Central memory CD8-positive, alpha-beta T cell (primary cell): ENCODE measurements around the gene SPECC1.
"Not testable (repeated sequence)": the region's sequence is repeated elsewhere in the genome, so short reads cannot be mapped to it uniquely, and the experiment has no call there.

Experiments used
- ATAC-seq: fragments of 150-1000 bp; cut with Tn5 transposase; replicated peaks from 2 replicates; pipeline ENCODE4 v1.10.0; 2022; ENCODE audit warnings: mild to moderate bottlenecking, moderate FRiP score, moderate number of reproducible peaks; ENCODE audit not compliant: poor library complexity, severe bottlenecking; ENCODE audit errors: extremely low read depth
- DNase-seq, 2 donors: peaks; one replicate each; pipeline ENCODE4 v3.0.0; 2021; ENCODE audit warnings: low spot score in 2 of 2
- H3K27ac Mint-ChIP-seq: one replicate; pipeline ENCODE4 v1.8.0; 2022; ENCODE audit warnings: low read depth, mild to moderate bottlenecking, moderate library complexity, mixed read lengths
- H3K27me3 Mint-ChIP-seq: one replicate; pipeline ENCODE4 v1.8.0; 2022; ENCODE audit warnings: mixed read lengths
- H3K36me3 Mint-ChIP-seq: one replicate; pipeline ENCODE4 v1.8.0; 2022; ENCODE audit warnings: mild to moderate bottlenecking, moderate library complexity, mixed read lengths; ENCODE audit not compliant: insufficient read depth
- H3K4me1 Mint-ChIP-seq: one replicate; pipeline ENCODE4 v1.8.0; 2022; ENCODE audit warnings: mixed read lengths
- H3K4me3 Mint-ChIP-seq: one replicate; pipeline ENCODE4 v1.8.0; 2022; ENCODE audit warnings: mild to moderate bottlenecking, moderate library complexity, mixed read lengths
- H3K9me3 Mint-ChIP-seq: one replicate; pipeline ENCODE4 v1.8.0; 2022; ENCODE audit warnings: mixed read lengths

SPECC1 gene

DNA sequence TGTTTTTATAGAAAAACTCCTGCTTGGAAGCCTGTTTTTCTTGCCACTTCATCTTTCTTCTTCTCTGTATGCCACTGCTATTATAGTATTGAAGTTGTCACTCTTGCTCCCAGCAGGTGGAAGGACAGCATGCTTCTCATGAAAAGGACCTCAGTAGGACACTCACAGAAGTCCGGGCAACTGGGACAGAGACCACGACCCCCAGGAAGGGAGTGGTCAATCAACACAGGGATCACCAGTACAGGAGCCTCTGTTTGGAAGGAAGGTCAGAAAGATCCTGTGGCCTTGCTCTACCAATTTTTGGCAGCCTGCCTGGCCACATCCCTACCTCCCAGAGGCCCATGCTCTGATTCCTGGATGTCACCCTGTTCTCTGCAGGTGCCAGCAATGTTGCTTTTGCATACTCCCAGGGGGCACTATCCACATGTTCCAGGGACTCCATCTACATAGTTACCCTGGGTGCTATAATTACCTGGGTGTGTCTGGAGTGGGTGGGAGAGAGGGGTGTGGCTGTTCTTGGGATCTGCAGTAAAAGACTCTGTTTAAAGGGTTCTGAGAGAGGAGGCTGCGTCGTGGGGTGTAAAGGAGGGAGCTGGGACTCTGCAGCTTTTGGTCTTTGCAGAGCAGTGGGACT lies 17.8 kb upstream of the SPECC1 start:
- Mint-ChIP-seq H3K9me3 (no peaks in the 10 kb centered on the region), H3K36me3 (no peaks in the 10 kb centered on the region), H3K27me3 (peaks cover 41% of the 10 kb centered on the region), H3K4me1 (no peaks in the 10 kb centered on the region), H3K27ac (no peak overlapping the region), H3K4me3 (no peak overlapping the region)
- ATAC-seq, result no peak
- DNase-seq, result no peak

DNA sequence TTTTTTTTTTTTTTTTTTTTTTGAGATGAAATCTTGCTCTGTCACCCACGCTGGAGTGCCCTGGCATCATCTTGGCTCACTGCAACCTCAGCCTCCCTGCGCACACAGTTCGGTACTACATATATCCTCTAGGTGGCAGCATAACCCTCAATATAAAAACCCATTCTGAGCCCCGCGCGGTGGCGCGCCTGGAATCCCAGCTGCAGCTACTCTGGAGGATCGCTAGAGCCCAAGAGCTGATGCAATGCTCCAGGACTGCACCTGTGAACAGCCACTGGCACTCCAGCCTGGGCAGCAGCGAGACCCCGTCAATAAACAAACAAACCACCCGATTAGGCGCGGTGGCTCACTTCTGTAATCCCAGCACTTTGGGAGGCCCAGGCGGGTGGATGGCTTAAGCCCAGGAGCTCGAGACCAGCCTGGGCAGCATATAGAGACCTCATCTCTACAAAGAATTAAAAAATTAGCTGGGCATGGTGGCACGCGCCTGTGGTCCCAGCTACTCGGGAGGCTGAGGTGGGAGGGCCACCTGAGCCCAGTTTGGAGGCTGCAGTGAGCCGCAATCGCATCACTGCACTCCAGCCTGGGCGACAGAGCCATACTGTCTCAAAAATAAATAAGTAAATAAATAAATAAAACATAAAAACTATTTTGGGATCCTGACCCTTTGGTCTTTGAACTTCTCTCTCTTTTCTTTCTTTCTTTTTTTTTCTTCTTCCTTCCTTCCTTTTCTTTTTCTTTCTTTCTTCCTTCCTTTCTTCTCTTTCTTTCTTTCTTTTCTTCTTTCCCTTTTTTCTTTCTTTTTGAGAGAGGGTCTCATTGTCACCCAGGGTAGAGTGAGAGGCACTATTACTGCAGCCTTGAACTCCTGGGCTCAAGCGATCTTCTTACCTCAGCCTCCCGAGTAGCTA lies 16.1 kb upstream of the SPECC1 start:
- peak; percentile 94 for ATAC-seq
- Mint-ChIP-seq H3K4me1 (no peaks in the 10 kb centered on the region), H3K27ac (no peak overlapping the region), H3K4me3 (no peak overlapping the region), H3K36me3 (no peaks in the 10 kb centered on the region), H3K27me3 (peaks cover 41% of the 10 kb centered on the region), H3K9me3 (no peaks in the 10 kb centered on the region)
- DNase-seq, result peak; percentile 57 to 63

DNA sequence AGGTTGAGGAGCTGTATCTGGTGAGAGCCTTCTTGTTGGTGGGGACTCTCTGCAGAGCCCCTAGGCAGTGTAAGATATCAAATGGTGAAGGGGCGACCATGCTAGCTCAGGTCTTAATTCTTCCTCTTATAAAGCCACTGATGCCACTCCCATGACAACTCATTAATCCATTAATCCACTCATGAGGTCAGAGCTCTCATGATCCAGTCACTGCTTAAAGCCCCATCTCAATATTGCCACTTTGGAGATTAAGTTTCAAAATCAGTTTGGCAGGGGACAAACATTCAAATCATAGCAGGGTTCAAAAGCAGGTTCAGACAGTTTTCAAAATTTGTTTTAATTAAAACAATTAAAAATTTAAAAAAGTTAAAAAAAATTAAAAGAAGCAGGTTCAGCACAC lies 13.1 kb upstream of the SPECC1 start:
- H3K9me3 Mint-ChIP-seq, result no peaks in the 10 kb centered on the region
- no peaks in the 10 kb centered on the region for H3K4me1 Mint-ChIP-seq
- DNase-seq (no peak), ATAC-seq (no peak)
- no peak overlapping the region for H3K4me3 Mint-ChIP-seq
- H3K36me3 Mint-ChIP-seq, result no peaks in the 10 kb centered on the region
- H3K27me3 Mint-ChIP-seq, result peaks cover 60% of the 10 kb centered on the region
- H3K27ac Mint-ChIP-seq, result no peak overlapping the region

DNA sequence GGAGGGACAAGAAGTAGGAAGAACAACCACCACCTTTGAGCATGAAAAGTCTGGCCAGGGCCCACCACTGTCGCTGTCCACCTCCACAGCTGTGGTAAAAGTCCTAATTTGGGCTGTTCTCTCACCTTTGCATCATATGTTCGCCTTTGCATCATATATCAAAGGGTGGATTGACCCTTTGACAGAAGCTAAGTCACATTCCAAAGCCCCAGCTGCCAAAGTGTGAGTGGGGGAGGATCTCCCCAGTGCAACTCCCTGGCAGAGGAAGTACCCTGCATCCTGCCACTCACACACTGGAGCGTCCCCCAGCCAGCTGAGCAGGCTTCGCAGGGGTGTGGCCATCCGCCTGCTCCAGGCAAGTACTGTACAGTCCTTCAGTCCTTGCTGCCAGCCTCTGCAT lies 12.7 kb upstream of the SPECC1 start:
- no peaks in the 10 kb centered on the region for H3K36me3 Mint-ChIP-seq
- no peak for ATAC-seq
- H3K4me3 Mint-ChIP-seq, result no peak overlapping the region
- no peaks in the 10 kb centered on the region for H3K9me3 Mint-ChIP-seq
- H3K27ac Mint-ChIP-seq, result no peak overlapping the region
- peaks cover 56% of the 10 kb centered on the region for H3K27me3 Mint-ChIP-seq
- H3K4me1 Mint-ChIP-seq, result no peaks in the 10 kb centered on the region
- DNase-seq, result no peak

DNA sequence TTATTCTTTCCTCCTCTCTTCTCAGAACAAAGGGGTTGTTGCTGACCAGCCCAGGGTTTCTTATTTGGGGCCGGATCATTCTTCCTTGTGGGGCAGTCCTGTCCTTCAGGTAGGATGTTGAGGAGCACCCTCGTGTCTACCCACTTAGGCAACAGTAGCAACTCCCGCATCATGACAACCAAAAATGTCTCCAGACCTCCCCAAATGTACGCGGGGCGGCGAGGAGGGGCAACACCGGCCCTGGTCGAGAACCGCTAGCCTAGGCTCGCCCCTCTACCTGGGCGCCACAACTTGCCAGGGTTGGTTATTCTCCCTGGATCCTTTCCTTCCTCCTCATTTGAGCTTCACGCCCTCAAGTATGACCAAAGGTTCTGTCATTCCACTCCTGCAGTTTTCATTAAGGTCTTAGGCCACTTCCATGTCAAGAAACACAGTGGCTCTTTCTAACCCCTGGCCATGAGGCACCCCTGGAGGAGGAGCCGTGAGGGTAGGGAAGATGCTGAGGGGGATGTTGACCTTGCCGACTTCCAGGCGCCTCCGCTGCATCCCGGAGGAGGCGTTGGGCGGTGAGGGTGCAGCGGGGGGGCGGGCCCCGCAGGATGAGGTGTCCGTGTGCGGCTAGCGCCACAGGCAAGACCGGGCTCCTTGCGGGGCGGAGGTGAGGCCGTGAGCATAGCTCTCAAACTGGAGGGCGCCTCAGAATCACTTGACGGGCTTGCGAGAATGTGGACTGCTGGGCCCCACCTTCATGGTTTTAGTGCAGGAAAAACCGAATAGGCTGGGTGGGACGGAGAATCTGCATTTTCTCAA lies 712 bp upstream of the SPECC1 start:
- Mint-ChIP-seq H3K27ac (peak overlapping the region; percentile 66), H3K4me3 (peak overlapping the region; percentile 88), H3K9me3 (no peaks in the 10 kb centered on the region), H3K36me3 (peaks cover 3% of the 10 kb centered on the region), H3K4me1 (peaks cover 19% of the 10 kb centered on the region), H3K27me3 (peaks cover 61% of the 10 kb centered on the region)
- ATAC-seq (peak; percentile 10), DNase-seq (peak in 1 of 2 donors; percentile 21)

DNA sequence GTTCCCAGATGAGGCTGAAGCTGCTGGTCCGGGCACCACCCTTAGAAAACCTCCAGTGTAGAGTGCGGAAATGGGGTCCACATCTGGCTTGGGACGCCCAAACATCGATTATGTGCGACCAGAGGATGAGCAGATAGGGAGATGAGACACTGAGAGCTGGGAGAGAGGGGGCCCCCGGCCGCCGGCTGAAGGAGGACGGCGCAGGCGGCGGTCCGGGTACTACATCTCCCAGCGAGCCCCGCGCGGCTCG lies 182 bp upstream of the SPECC1 start:
- Mint-ChIP-seq H3K9me3 (no peaks in the 10 kb centered on the region), H3K36me3 (peaks cover 3% of the 10 kb centered on the region), H3K27me3 (peaks cover 61% of the 10 kb centered on the region), H3K27ac (peak overlapping the region; percentile 66), H3K4me1 (peaks cover 19% of the 10 kb centered on the region), H3K4me3 (peak overlapping the region; percentile 88)
- peak; percentile 33 for ATAC-seq
- no peak for DNase-seq

DNA sequence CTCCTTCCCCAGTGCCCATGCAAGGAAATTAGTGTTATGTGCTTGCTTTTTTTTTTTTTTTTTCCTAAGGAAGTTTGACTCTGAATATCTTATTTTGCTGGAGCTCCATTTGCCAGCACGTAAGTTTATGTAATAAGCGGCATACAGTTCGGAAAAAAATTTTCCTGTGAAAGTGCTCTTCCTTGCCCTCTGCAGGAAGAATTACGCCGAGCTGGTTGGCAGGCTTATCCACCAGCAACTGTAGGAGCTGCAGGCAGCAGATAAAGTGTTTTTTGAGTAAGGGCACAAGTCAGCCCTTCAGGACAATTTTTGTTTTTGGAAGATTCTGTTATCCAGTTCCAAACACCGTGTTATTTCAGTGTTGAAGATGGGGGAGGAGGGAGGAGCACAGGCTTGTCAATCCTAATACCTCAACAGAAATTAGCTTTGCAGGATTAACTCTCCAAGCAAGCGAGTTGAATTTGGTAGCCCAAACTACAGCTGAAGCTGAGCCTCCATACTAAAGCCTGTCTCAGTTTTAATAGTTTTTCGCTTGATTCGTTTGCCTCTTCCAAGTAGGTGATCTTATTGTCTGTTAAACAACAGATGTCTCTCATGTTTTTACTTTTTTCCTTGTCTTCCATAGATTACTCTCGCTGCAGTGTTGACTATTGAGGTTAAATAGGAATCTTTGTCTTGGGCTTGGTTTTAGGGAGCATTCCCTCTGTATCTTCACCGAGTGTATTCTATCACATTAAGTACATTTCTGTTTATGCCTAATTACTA lies 1.1 kb downstream of the SPECC1 start:
- H3K36me3 Mint-ChIP-seq, result peaks cover 3% of the 10 kb centered on the region
- H3K27me3 Mint-ChIP-seq, result peaks cover 61% of the 10 kb centered on the region
- no peak overlapping the region for H3K27ac Mint-ChIP-seq

DNA sequence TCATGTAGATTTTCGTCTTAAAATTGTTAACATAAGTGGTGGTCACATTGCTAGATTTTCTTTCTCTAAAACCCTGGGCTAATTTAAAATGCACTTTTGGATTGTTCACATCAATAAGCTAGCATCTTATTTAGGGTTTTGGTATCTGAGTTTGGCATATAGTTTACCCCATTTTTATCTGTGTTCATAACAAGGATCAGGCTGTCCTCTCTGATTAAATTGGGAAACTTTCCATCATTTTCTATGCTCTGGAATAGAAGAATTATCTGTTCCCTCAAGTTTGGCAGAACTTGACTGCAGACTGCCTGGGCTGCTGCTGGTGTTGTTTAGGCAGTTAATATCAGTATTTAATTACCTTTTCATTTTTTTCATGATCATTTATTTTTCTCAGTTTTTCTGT lies 1.8 kb downstream of the SPECC1 start:
- Mint-ChIP-seq H3K27me3 (peaks cover 58% of the 10 kb centered on the region), H3K9me3 (no peaks in the 10 kb centered on the region), H3K27ac (no peak overlapping the region), H3K36me3 (peaks cover 4% of the 10 kb centered on the region), H3K4me1 (peaks cover 19% of the 10 kb centered on the region), H3K4me3 (peak overlapping the region; percentile 78)
- ATAC-seq, result no peak
- DNase-seq, result no peak

More for the DNA sequence above, 1.1 kb downstream of the SPECC1 start:
- peak overlapping the region; percentile 78 for H3K4me3 Mint-ChIP-seq
- ATAC-seq (no peak), DNase-seq (no peak)
- H3K4me1 Mint-ChIP-seq, result peaks cover 19% of the 10 kb centered on the region
- H3K9me3 Mint-ChIP-seq, result no peaks in the 10 kb centered on the region

DNA sequence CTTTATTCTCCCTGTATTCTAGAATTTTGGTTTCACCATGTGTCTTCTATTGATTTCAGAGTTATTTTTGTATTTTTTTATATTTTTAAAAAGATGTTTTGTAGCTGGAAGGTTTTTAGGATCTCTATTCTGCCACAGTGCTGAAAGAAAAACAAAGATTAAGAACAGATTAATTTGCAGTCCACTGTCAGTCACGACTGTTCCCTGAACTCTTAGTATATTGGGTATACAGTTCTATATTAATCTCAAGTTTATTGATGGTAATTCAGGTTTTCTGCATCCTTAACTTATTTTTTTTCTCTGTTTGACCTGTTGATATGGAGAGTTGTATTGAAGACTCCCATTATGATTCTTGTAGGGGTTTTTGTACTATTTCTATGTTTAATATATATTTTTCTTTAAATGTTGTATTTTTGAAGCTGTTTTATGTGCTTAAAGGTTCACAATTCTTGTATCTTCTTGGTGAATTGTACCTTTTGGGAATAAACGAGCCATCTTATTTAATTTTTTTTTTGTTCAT lies 2.9 kb downstream of the SPECC1 start:
- ATAC-seq, result no peak
- H3K27me3 Mint-ChIP-seq, result peaks cover 48% of the 10 kb centered on the region

DNA sequence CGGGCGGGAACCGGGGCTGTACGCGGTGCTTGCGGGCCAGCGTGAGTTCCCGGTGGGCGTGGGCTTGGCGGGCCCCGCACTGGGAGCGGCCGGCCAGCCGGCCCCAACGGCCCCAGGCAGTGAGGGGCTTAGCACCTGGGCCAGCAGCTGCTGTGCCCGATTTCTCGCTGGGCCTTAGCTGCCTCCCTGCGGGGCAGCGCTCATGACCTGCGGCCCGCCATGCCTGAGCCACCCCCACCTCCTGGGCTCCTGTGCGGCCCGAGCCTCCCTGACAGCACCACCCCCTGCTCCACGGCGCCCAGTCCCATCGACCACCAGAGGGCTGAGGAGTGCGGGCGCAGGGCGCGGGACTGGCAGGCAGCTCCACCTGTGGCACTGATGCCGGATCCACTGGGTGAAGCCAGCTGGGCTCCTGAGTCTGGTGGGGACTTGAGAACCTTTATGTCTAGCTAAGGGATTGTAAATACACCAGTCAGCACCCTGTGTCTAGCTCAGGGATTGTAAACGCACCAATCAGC lies 7.4 kb downstream of the SPECC1 start:
- not testable (repeated sequence) for H3K9me3 Mint-ChIP-seq, ATAC-seq, H3K36me3 Mint-ChIP-seq, DNase-seq, H3K27ac Mint-ChIP-seq, H3K4me3 Mint-ChIP-seq, H3K4me1 Mint-ChIP-seq
- H3K27me3 Mint-ChIP-seq, result peaks cover 40% of the 10 kb centered on the region

More for the DNA sequence above, 2.9 kb downstream of the SPECC1 start:
- no peak for DNase-seq
- peaks cover 19% of the 10 kb centered on the region for H3K4me1 Mint-ChIP-seq
- H3K27ac Mint-ChIP-seq, result no peak overlapping the region
- H3K4me3 Mint-ChIP-seq, result no peak overlapping the region
- H3K36me3 Mint-ChIP-seq, result peaks cover 5% of the 10 kb centered on the region
- no peaks in the 10 kb centered on the region for H3K9me3 Mint-ChIP-seq

DNA sequence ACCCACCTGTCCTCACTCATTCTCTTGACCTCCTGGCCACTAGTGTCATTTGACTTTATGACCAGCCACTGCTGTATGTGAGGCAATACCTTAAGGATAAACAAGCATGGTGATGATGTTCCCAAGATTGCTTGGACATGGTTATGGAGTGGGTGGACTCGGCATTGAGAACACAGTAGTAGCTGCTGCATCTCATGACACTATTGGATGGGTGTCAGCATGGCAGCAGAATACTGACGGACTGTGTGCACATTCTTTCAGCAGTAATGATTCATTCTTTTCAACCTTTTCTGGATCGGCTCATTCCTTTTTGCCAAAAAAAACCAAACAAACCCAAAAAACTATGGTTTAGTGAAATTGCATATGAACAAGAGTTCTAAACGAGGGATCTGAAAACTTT lies 13.5 kb downstream of the SPECC1 start:
- Mint-ChIP-seq H3K9me3 (no peaks in the 10 kb centered on the region), H3K27me3 (no peaks in the 10 kb centered on the region), H3K4me3 (no peak overlapping the region), H3K36me3 (peaks cover 1% of the 10 kb centered on the region), H3K27ac (no peak overlapping the region), H3K4me1 (no peaks in the 10 kb centered on the region)
- ATAC-seq (no peak), DNase-seq (no peak)

DNA sequence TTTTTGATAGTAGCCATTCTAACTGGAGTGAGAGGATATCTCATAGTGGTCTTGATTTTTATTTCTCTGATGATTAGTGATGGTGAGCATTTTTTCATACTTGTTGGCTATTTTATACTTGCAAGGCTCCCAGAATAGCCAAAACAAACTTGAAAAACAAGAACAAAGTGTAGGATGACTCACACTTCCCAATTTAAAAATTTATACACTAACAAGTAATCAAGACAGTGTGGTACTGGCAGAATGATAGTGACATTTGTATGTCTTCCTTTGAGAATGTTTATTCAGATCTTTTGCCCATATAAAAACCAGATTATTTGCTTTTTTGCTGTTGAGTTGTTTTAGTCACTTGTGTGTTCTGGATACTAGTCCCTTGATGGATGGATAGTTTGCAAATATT lies 17.8 kb downstream of the SPECC1 start:
- Mint-ChIP-seq H3K36me3 (peaks cover 1% of the 10 kb centered on the region), H3K27ac (no peak overlapping the region)
- no peak for DNase-seq

More for the DNA sequence above, 17.8 kb downstream of the SPECC1 start:
- no peak overlapping the region for H3K4me3 Mint-ChIP-seq
- ATAC-seq, result no peak
- no peaks in the 10 kb centered on the region for H3K9me3 Mint-ChIP-seq
- H3K27me3 Mint-ChIP-seq, result no peaks in the 10 kb centered on the region
- H3K4me1 Mint-ChIP-seq, result no peaks in the 10 kb centered on the region
